IPS-NIHi7 (cell line): ENCODE measurements around the gene PDS5B.
"Not testable (repeated sequence)": the region's sequence is repeated elsewhere in the genome, so short reads cannot be mapped to it uniquely, and the experiment has no call there.

Experiments used
- DNase-seq: peaks from one replicate; pipeline ENCODE4 v3.0.0; 2012; ENCODE audit warnings: mixed read lengths; ENCODE audit errors: extremely low spot score

Gene PDS5B

GRCh38 chr13:32791545-32792172, 205.4 kb downstream of the PDS5B start:
- no peak for DNase-seq

- peak; percentile 26 for DNase-seq
Measured at GRCh38 chr13:32796754-32797153, 210.5 kb downstream of the PDS5B start.

GRCh38 chr13:32802159-32802558, 215.9 kb downstream of the PDS5B start:
- no peak for DNase-seq

GRCh38 chr13:32804673-32805230, 218.5 kb downstream of the PDS5B start:
- no peak for DNase-seq

- DNase-seq, result no peak
Measured at GRCh38 chr13:32811297-32811800, 225.1 kb downstream of the PDS5B start.

GRCh38 chr13:32821149-32821688, 235.0 kb downstream of the PDS5B start:
- no peak for DNase-seq

GRCh38 chr13:32822771-32823170, 236.5 kb downstream of the PDS5B start:
- DNase-seq, result no peak

- no peak for DNase-seq
Measured at GRCh38 chr13:32823597-32823996, 237.3 kb downstream of the PDS5B start.

GRCh38 chr13:32824061-32824460, 237.8 kb downstream of the PDS5B start:
- no peak for DNase-seq

- DNase-seq, result peak; percentile 69
Measured at GRCh38 chr13:32824675-32825074, 238.4 kb downstream of the PDS5B start.

GRCh38 chr13:32825481-32825880, 239.2 kb downstream of the PDS5B start:
- no peak for DNase-seq

GRCh38 chr13:32826372-32826771, 240.1 kb downstream of the PDS5B start:
- DNase-seq, result not testable (repeated sequence)
